HepG2 (cell line): Measurements from ENCODE around the gene DDX46. TPM values are rescaled to one million over a fixed set of nuclear protein-coding genes. Genes with fewer than 3 reads are reported as not detected.

Experiments
- CEBPG ChIP-seq: IDR thresholded peaks from 2 replicates; pipeline ENCODE4 v1.6.1; 2016
- FOXO1 ChIP-seq: sonication (generic); formaldehyde crosslinking; IDR thresholded peaks from 2 replicates; pipeline ENCODE4 v1.4.0; 2020; ENCODE audit warnings: missing genetic modification reagents
- GABPB1 ChIP-seq: IDR thresholded peaks from 2 replicates; pipeline ENCODE4 v1.6.1; 2016; ENCODE audit warnings: mild to moderate bottlenecking, missing genetic modification reagents, moderate library complexity, missing compliant biosample characterization
- GZF1 ChIP-seq: sonication (generic); formaldehyde crosslinking; IDR thresholded peaks from 2 replicates; pipeline ENCODE4 v1.5.1; 2020; ENCODE audit warnings: mild to moderate bottlenecking, missing genetic modification reagents
- HOXA7 ChIP-seq: sonication (generic); formaldehyde crosslinking; IDR thresholded peaks from 2 replicates; pipeline ENCODE4 v1.8.1; 2022; ENCODE audit warnings: mild to moderate bottlenecking, missing genetic modification reagents, moderate library complexity
- KMT2B ChIP-seq: IDR thresholded peaks from 2 replicates; pipeline ENCODE4 v1.6.1; 2016; ENCODE audit warnings: missing genetic modification reagents, missing compliant biosample characterization
- SIN3B ChIP-seq: fragments of 150-350 bp; IDR thresholded peaks from 2 replicates; pipeline ENCODE4 v1.6.1; 2014; ENCODE audit warnings: low read length
- SP4 ChIP-seq: sonication (generic); formaldehyde crosslinking; IDR thresholded peaks from 2 replicates; pipeline ENCODE4 v1.8.1; 2023; ENCODE audit warnings: mild to moderate bottlenecking, missing genetic modification reagents
- XRCC5 ChIP-seq: fragments of 200-400 bp; formaldehyde crosslinking; optimal IDR thresholded peaks from 2 replicates; pipeline ENCODE3; 2017; ENCODE audit warnings: mild to moderate bottlenecking, low read length
- ZBTB33 ChIP-seq: sonication (generic); formaldehyde crosslinking; IDR thresholded peaks from 2 replicates; pipeline ENCODE4 v1.4.0; 2020; ENCODE audit warnings: missing genetic modification reagents
- ZNF121 ChIP-seq: sonication (generic); formaldehyde crosslinking; IDR thresholded peaks from 2 replicates; pipeline ENCODE4 v1.5.0; 2020; ENCODE audit warnings: mild to moderate bottlenecking, missing genetic modification reagents
- ZNF431 ChIP-seq: sonication (generic); formaldehyde crosslinking; IDR thresholded peaks from 2 replicates; pipeline ENCODE4 v1.9.0; 2022; ENCODE audit warnings: missing genetic modification reagents, low read depth, mild to moderate bottlenecking, borderline replicate concordance
- ZNF737 ChIP-seq: sonication (generic); formaldehyde crosslinking; IDR thresholded peaks from 2 replicates; pipeline ENCODE4 v1.5.0; 2020; ENCODE audit warnings: missing genetic modification reagents, mild to moderate bottlenecking, borderline replicate concordance
- ZNF770 ChIP-seq: sonication (generic); formaldehyde crosslinking; IDR thresholded peaks from 2 replicates; pipeline ENCODE4 v1.5.0; 2020; ENCODE audit warnings: mild to moderate bottlenecking, missing genetic modification reagents
- polyA plus RNA-seq, 8 experiments: library from polyadenylated mRNA; depleted of rRNA in 3 of 8; stranded (reverse) in 7 of 8; unstranded in 1 of 8; fragments of >200 nt; fragmentation: Illumina TruSeq in 4 of 8; extraction: Trizol in 4 of 8; gene quantifications; 2 replicates each; pipeline versions ENCODE4 v1.2.1 to v1.2.3, GENCODE V29; 2011 to 2016; ENCODE audit warnings: low read depth in 4 of 8, missing spikeins in 1 of 8, mixed read lengths in 1 of 8; ENCODE audit not compliant: insufficient read depth in 1 of 8
- total RNA-seq, 5 experiments: library from RNA; depleted of rRNA; stranded (reverse); fragments of >200 nt; fragmentation: Illumina TruSeq; extraction: Trizol; gene quantifications; 2 replicates each; pipeline ENCODE4 v1.2.3, GENCODE V29; 2016; ENCODE audit warnings: low read depth in 1 of 5
- TF ChIP-seq, protein P1 (sequence below): sonication (generic); formaldehyde crosslinking; conservative IDR thresholded peaks from 2 replicates; pipeline ENCODE4 v1.8.1; 2023; ENCODE audit warnings: missing genetic modification reagents
- TF ChIP-seq, protein P2 (sequence below): sonication (generic); formaldehyde crosslinking; IDR thresholded peaks from 2 replicates; pipeline ENCODE4 v1.9.0; 2022; ENCODE audit warnings: missing genetic modification reagents, mild to moderate bottlenecking, borderline replicate concordance
- TF ChIP-seq, protein P3 (sequence below): sonication (generic); formaldehyde crosslinking; IDR thresholded peaks from 2 replicates; pipeline ENCODE4 v1.9.0; 2022; ENCODE audit warnings: low read depth, missing genetic modification reagents
- TF ChIP-seq, protein P4 (sequence below): IDR thresholded peaks from 2 replicates; pipeline ENCODE4 v1.6.1; 2016; ENCODE audit warnings: missing genetic modification reagents, missing compliant biosample characterization

Gene DDX46
- total and polyA plus RNA-seq, 2 of the 13 experiments (the other 11 are each of a cell fraction or from before 2014, with no cell fraction given), result 27.3 to 59.3 TPM

- TF ChIP-seq SP4 (CRISPR knock-in tag) (peak; percentile 66; the same call in 1 of the 2 replicates), FOXO1 (CRISPR knock-in tag) (peak; percentile 73), CEBPG (CRISPR knock-in tag) (peak; percentile 29; the same call in 1 of the 2 replicates), HOXA7 (CRISPR knock-in tag) (no peak), GABPB1 (CRISPR knock-in tag) (peak; percentile 100), ZNF121 (CRISPR knock-in tag) (peak; percentile 59; the same call in 1 of the 2 replicates), ZBTB33 (CRISPR knock-in tag) (peak; percentile 72), ZNF431 (CRISPR knock-in tag) (peak; percentile 95), GZF1 (CRISPR knock-in tag) (peak; percentile 90), XRCC5 (peak; percentile 81), ZNF770 (peak; percentile 81), KMT2B (CRISPR knock-in tag) (peak; percentile 98), ZNF737 (CRISPR knock-in tag) (0 out of 2 replicates have a peak, but pooled peaks have one; percentile 77), SIN3B (peak; percentile 88)
- TF ChIP-seq, protein P1, sequence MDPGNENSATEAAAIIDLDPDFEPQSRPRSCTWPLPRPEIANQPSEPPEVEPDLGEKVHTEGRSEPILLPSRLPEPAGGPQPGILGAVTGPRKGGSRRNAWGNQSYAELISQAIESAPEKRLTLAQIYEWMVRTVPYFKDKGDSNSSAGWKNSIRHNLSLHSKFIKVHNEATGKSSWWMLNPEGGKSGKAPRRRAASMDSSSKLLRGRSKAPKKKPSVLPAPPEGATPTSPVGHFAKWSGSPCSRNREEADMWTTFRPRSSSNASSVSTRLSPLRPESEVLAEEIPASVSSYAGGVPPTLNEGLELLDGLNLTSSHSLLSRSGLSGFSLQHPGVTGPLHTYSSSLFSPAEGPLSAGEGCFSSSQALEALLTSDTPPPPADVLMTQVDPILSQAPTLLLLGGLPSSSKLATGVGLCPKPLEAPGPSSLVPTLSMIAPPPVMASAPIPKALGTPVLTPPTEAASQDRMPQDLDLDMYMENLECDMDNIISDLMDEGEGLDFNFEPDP, result no peak
- TF ChIP-seq, protein P2, sequence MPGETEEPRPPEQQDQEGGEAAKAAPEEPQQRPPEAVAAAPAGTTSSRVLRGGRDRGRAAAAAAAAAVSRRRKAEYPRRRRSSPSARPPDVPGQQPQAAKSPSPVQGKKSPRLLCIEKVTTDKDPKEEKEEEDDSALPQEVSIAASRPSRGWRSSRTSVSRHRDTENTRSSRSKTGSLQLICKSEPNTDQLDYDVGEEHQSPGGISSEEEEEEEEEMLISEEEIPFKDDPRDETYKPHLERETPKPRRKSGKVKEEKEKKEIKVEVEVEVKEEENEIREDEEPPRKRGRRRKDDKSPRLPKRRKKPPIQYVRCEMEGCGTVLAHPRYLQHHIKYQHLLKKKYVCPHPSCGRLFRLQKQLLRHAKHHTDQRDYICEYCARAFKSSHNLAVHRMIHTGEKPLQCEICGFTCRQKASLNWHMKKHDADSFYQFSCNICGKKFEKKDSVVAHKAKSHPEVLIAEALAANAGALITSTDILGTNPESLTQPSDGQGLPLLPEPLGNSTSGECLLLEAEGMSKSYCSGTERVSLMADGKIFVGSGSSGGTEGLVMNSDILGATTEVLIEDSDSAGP (CRISPR knock-in tag), result peak; percentile 95; the same call in 1 of the 2 replicates
- TF ChIP-seq, protein P3, sequence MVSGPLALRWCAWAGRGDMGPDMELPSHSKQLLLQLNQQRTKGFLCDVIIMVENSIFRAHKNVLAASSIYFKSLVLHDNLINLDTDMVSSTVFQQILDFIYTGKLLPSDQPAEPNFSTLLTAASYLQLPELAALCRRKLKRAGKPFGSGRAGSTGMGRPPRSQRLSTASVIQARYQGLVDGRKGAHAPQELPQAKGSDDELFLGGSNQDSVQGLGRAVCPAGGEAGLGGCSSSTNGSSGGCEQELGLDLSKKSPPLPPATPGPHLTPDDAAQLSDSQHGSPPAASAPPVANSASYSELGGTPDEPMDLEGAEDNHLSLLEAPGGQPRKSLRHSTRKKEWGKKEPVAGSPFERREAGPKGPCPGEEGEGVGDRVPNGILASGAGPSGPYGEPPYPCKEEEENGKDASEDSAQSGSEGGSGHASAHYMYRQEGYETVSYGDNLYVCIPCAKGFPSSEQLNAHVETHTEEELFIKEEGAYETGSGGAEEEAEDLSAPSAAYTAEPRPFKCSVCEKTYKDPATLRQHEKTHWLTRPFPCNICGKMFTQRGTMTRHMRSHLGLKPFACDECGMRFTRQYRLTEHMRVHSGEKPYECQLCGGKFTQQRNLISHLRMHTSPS (CRISPR knock-in tag), result peak; percentile 45; the same call in 1 of the 2 replicates
- TF ChIP-seq, protein P4, sequence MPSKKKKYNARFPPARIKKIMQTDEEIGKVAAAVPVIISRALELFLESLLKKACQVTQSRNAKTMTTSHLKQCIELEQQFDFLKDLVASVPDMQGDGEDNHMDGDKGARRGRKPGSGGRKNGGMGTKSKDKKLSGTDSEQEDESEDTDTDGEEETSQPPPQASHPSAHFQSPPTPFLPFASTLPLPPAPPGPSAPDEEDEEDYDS (CRISPR knock-in tag), result peak; percentile 83
Observed at GRCh38 chr5:134758504-134759341, at the start of gene DDX46 (continued).
